Thyroid gland (tissue), 4 donors: ENCODE measurements around the gene HIVEP2. TPM values are rescaled to one million over a fixed set of nuclear protein-coding genes. Genes with fewer than 3 reads are reported as not detected.

Experiments
- DNase-seq, 2 donors: peaks; one replicate each; pipeline ENCODE4 v3.0.0-alpha.2; 2019
- H3K27ac ChIP-seq, 3 donors: fragments of 200-600 bp; sonication (generic); 1 replicate in 2 of 3; 2 replicates in 1 of 3; pipeline ENCODE4 v1.5.1; 2016 to 2019; ENCODE audit warnings: mild to moderate bottlenecking in 1 of 3, moderate library complexity in 1 of 3
- H3K27me3 ChIP-seq: fragments of 200-600 bp; sonication (generic); one replicate; pipeline ENCODE4 v1.5.1; 2019
- H3K36me3 ChIP-seq, 2 donors: fragments of 200-600 bp; sonication (generic); one replicate each; pipeline ENCODE4 v1.5.1; 2016 to 2019
- H3K4me1 ChIP-seq, 2 donors: fragments of 200-600 bp; sonication (generic); one replicate each; pipeline ENCODE4 v1.5.1; 2017 to 2019
- H3K4me3 ChIP-seq, 3 donors: fragments of 200-600 bp; sonication (generic); replicated peaks in 1 of 3; 1 replicate in 2 of 3; 2 replicates in 1 of 3; pipeline ENCODE4 v1.5.1; 2016; ENCODE audit warnings: mild to moderate bottlenecking in 1 of 3
- H3K9me3 ChIP-seq: fragments of 200-600 bp; sonication (generic); one replicate; pipeline ENCODE4 v1.5.1; 2017
- POLR2A ChIP-seq, 2 donors: fragments of 450-650 bp; IDR thresholded peaks; one replicate each; pipeline ENCODE4 v1.6.1; 2017; ENCODE audit warnings: antibody characterized with exemption in 2 of 2, mild to moderate bottlenecking in 2 of 2, moderate library complexity in 1 of 2
- WGBS, 2 donors: methylation state at CpG; one replicate each; pipeline ENCODE4 v1.1.5; 2017; 5-methylcytosine and 5-hydroxymethylcytosine counted together
- intact Hi-C: fragments of 100-400 bp; cut with DNase I; formaldehyde crosslinking; loops from one replicate; pipeline ENCODE4 v1.15.1; 2023
- total RNA-seq, 4 donors: library from RNA; depleted of rRNA; stranded (reverse); fragments of >200 nt; gene quantifications; one replicate each; pipeline ENCODE4 v1.2.3, GENCODE V29; 2016
- TF ChIP-seq, protein P1 (sequence below), 6 experiments: fragments of 200-600 bp in 3 of 6; fragments of 450-650 bp in 3 of 6; sonication (generic) in 3 of 6; IDR thresholded peaks; one replicate each; pipeline ENCODE4 v1.5.1; 2016 to 2019; ENCODE audit warnings: antibody characterized with exemption in 6 of 6, mild to moderate bottlenecking in 2 of 6, inconsistent platforms in 1 of 6, moderate library complexity in 1 of 6

Gene HIVEP2
- total RNA-seq, 4 donors from 2014 or later, result 23.3 to 41.8 (median 26.4) TPM

DNA sequence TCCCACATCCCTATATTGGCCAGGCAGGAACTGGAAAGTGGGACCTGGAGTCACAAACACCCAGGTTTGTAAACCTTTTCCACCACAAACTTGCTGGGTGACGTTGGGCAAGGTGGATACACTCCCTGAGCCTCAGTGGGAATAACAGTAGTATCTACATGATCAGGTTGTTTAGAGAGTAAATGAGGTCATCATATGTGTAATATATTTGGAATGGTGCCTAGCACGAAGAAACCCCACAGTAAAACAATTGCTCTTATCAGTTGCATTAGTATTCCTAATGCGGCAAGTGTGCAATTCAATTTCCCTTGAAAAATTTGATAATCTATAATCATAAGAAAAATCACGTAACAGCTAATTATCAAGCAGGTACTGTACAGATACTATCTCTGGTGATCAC, 51.9 kb downstream of the HIVEP2 start:
- H3K9me3 ChIP-seq, result no peaks in the 10 kb centered on the region
- intact Hi-C loops, result no loop called here
- TF ChIP-seq, protein P1, sequence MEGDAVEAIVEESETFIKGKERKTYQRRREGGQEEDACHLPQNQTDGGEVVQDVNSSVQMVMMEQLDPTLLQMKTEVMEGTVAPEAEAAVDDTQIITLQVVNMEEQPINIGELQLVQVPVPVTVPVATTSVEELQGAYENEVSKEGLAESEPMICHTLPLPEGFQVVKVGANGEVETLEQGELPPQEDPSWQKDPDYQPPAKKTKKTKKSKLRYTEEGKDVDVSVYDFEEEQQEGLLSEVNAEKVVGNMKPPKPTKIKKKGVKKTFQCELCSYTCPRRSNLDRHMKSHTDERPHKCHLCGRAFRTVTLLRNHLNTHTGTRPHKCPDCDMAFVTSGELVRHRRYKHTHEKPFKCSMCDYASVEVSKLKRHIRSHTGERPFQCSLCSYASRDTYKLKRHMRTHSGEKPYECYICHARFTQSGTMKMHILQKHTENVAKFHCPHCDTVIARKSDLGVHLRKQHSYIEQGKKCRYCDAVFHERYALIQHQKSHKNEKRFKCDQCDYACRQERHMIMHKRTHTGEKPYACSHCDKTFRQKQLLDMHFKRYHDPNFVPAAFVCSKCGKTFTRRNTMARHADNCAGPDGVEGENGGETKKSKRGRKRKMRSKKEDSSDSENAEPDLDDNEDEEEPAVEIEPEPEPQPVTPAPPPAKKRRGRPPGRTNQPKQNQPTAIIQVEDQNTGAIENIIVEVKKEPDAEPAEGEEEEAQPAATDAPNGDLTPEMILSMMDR (IDR thresholded peaks at IDR 0.05), result no peak
- TF ChIP-seq POLR2A (IDR thresholded peaks at IDR 0.05), result no peak
- H3K4me1 ChIP-seq, result peaks cover 0 to 7% of the 10 kb centered on the region in 2 donors
- no peak overlapping the region for H3K4me3 ChIP-seq
- no peak for DNase-seq
- no peaks in the 10 kb centered on the region for H3K27me3 ChIP-seq
- no peaks in the 10 kb centered on the region for H3K36me3 ChIP-seq
- WGBS, 2 donors, result 80 to 92% methylated on average over 4 of the region's 4 CpGs
- no peak overlapping the region for H3K27ac ChIP-seq

DNA sequence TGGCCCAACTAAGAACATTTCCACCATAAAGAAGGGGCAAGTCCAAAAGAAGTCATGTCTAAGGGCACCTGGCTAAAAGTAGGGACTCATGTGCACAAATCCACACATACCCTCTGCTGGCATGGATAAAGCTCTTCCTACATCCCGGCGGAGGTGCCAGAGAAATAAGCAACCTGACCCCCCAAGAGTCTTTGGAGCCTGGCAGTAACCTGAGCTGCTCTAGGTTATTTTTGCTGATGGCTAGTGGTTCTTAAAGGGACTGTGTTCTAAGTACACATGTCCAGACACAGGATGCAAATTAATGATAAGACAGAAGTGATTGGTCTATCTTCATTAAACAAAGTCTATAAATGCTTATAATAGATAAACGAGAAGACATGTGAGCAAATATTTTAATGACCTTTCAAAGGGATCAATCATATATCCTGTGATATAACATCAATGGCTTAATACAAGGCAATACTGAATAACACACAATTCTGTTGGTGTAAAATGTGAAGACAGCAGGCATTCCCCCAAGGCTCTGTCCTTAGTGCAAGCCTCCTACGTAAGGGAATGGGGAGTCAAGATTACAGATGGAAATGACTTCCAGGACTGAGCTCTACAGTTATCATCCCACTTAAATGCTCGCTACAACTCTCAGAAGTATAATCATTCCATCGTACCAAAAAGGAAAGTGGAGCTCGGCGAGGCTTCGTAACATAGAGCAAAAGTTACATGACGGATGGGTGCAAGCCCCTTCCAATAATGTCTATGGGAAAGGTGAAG, 52.5 kb downstream of the HIVEP2 start:
- Histone ChIP-seq H3K27ac (no peak overlapping the region), H3K4me1 (peaks cover 0 to 7% of the 10 kb centered on the region in 2 donors), H3K27me3 (no peaks in the 10 kb centered on the region), H3K36me3 (no peaks in the 10 kb centered on the region), H3K4me3 (no peak overlapping the region), H3K9me3 (no peaks in the 10 kb centered on the region)
- WGBS, 2 donors, result 88 to 92% methylated on average over 10 of the region's 10 CpGs
- no peak for DNase-seq
- no peak for TF ChIP-seq POLR2A (IDR thresholded peaks at IDR 0.05)
- TF ChIP-seq, protein P1 (IDR thresholded peaks at IDR 0.05), result no peak
- intact Hi-C loops, result no loop called here

DNA sequence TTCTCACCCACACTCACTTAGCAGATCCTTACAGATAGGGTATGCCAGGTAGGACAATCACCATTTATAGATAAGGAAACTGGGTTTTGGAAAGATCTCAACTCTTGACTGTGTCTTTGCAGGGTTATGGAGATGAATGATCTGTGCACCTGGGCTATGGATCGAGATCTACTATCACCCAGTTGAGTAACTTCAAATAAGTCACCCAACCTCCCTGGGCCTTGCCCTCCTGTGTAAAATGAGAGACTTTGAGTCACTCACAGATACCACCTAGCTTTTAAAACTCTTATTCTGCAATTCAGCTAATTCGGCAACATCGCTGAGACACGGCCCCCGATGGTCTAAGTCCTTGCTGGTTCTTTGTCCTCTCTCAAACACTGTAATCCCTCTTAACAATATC, 53.5 kb downstream of the HIVEP2 start:
- no peaks in the 10 kb centered on the region for H3K36me3 ChIP-seq
- TF ChIP-seq POLR2A (IDR thresholded peaks at IDR 0.05), result no peak
- TF ChIP-seq, protein P1 (IDR thresholded peaks at IDR 0.05), result no peak
- no peak for DNase-seq
- no peak overlapping the region for H3K27ac ChIP-seq
- intact Hi-C loops, result no loop called here
- no peaks in the 10 kb centered on the region for H3K27me3 ChIP-seq
- 94% methylated on average over 5 of the region's 5 CpGs for WGBS, 2 donors
- peaks cover 8 to 11% of the 10 kb centered on the region in 2 donors for H3K4me1 ChIP-seq
- H3K4me3 ChIP-seq, result no peak overlapping the region
- H3K9me3 ChIP-seq, result no peaks in the 10 kb centered on the region

DNA sequence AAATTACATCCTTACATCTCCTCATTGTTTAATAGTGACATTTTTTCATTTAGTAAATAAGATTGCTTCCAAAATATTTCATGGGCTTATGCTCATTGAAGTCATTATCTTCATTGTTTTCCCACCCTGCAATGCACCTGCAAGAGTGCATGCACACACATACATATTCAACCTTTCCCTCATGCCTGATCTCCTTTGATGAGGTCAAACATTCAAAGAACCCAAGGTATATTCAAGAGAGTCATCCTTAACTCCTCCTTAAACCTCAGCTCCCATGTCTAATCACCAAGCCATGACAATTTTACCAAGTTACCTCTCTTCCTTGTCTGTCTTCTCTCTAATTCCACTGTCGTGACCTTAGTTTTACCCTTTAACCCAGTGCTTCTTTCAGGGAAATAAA, 56.5 kb downstream of the HIVEP2 start:
- intact Hi-C loops, result loop anchor here (10.0 kb wide), 1 partner anchor 46 kb away; no protein-coding TSS in a partner anchor
- WGBS, 2 donors, result 95 to 98% methylated on average over 1 of the region's 1 CpG
- no peak for DNase-seq
- Histone ChIP-seq H3K4me3 (no peak overlapping the region), H3K27me3 (no peaks in the 10 kb centered on the region), H3K36me3 (no peaks in the 10 kb centered on the region), H3K4me1 (peaks cover 21 to 26% of the 10 kb centered on the region in 2 donors), H3K9me3 (no peaks in the 10 kb centered on the region), H3K27ac (no peak overlapping the region)
- no peak for TF ChIP-seq POLR2A (IDR thresholded peaks at IDR 0.05)
- TF ChIP-seq, protein P1 (IDR thresholded peaks at IDR 0.05), result no peak

DNA sequence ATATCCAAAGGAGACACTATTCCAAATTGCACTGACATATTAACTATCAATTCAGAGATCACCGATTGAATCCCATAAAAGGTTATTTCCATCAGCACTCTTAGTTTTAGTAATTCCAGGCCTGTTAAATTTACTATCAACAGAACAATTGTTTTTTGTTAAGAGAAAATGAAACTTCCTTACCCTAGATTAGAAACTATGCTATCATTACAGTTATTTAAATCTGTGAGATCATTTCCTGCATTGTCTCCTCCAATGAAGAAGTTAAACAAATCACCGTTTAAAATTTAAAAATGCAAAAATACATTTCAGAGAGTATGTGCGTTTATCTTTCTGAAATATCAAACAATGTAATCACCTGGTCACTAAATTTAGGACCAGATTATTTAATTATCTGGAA, 57.5 kb downstream of the HIVEP2 start:
- no peaks in the 10 kb centered on the region for H3K27me3 ChIP-seq
- no peak for TF ChIP-seq POLR2A (IDR thresholded peaks at IDR 0.05)
- TF ChIP-seq, protein P1 (IDR thresholded peaks at IDR 0.05), result no peak
- peaks cover 21 to 26% of the 10 kb centered on the region in 2 donors for H3K4me1 ChIP-seq
- no peak overlapping the region for H3K4me3 ChIP-seq
- H3K36me3 ChIP-seq, result no peaks in the 10 kb centered on the region
- no peak for DNase-seq
- intact Hi-C loops, result loop anchor here (10.0 kb wide), 1 partner anchor 47 kb away; no protein-coding TSS in a partner anchor
- WGBS, 2 donors, result 82 to 83% methylated on average over 3 of the region's 3 CpGs
- no peak overlapping the region for H3K27ac ChIP-seq
- no peaks in the 10 kb centered on the region for H3K9me3 ChIP-seq
